Endothelial cell of umbilical vein (primary cell): ENCODE results near the gene EIF2AK3.

ENCODE experiments used
- CTCF ChIP-seq, 2 donors: IDR thresholded peaks; 1 replicate in 1 of 2; 2 replicates in 1 of 2; pipeline ENCODE4 v1.5.1; 2011; ENCODE audit warnings: low read length in 2 of 2, mild to moderate bottlenecking in 2 of 2, moderate library complexity in 2 of 2, control low read depth in 1 of 2, inconsistent platforms in 1 of 2, low read depth in 1 of 2; ENCODE audit not compliant: insufficient read depth in 1 of 2; ENCODE audit errors: extremely low read depth in 1 of 2
- EZH2 ChIP-seq: IDR thresholded peaks from 2 replicates; pipeline ENCODE4 v1.6.1; 2012; ENCODE audit warnings: borderline replicate concordance, low read depth, mild to moderate bottlenecking, moderate library complexity, low read length, inconsistent platforms; ENCODE audit not compliant: severe bottlenecking
- GATA2 ChIP-seq: IDR thresholded peaks from 2 replicates; pipeline ENCODE4 v1.7.0; 2011; ENCODE audit warnings: low read depth, mild to moderate bottlenecking, moderate library complexity, mixed read lengths, low read length; ENCODE audit not compliant: insufficient read length, insufficient read depth
- JUN ChIP-seq: IDR thresholded peaks from 2 replicates; pipeline ENCODE4 v1.6.1; 2011; ENCODE audit warnings: borderline replicate concordance, low read depth; ENCODE audit not compliant: insufficient read length, insufficient read depth
- POLR2AphosphoS5 ChIP-seq: IDR thresholded peaks from 2 replicates; pipeline ENCODE4 v1.6.1; 2012; ENCODE audit warnings: low read depth, mild to moderate bottlenecking, control low read depth, low read length, moderate library complexity; ENCODE audit not compliant: insufficient read depth

- no peak for TF ChIP-seq POLR2AphosphoS5
- TF ChIP-seq JUN, result no peak
- no peak for TF ChIP-seq CTCF (IDR thresholded peaks at IDR 0.05; ENCODE audit: extremely low read depth in 1 of 2, insufficient read depth in 1 of 2, low read depth in 1 of 2, low read length in 2 of 2)
- TF ChIP-seq GATA2, result no peak
- no peak for TF ChIP-seq EZH2
Observed at GRCh38 chr2:88542668-88543067, 84.6 kb downstream of the EIF2AK3 start.
